Measurements from ENCODE around the gene CUEDC1. TPM values are rescaled to one million over a fixed set of nuclear protein-coding genes. Genes with fewer than 3 reads are reported as not detected.

Gene CUEDC1
- total and polyA plus RNA-seq, 2 of the 13 experiments (the other 11 are each of a cell fraction or from before 2014, with no cell fraction given): 7.4 to 12.9 TPM

DNA sequence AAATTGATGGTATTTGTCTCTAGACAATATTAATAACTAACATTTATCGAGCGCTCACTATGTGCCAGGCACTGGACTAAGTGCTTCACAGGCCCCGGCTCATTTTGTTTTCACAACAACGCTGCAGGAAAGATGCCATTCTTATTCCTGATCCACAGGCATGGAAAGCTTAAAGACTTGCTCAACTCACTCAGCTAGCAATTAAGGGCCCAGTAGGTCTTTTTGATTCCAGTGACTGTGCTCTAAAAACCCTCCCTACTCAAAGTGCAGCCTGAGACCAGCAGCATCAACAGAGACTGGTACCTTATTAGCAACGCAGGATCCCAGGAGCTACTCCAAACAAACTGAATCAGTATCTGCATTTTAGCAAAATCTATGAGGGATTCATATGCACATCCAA, 35.3 kb downstream of the CUEDC1 start:
- BruUV-seq (replicated peaks): no TSS peak
- no peak overlapping the region for H3K27ac ChIP-seq (ENCODE audit: extremely low read length, insufficient read depth, low read length)
- H3K4me2 ChIP-seq (ENCODE audit: low read depth, low read length): no peak overlapping the region
- DNase-seq (ENCODE audit: low spot score): no peak
- H3K36me3 ChIP-seq (replicated peaks in 1 of 2; ENCODE audit: control insufficient read depth in 1 of 2, insufficient read depth in 2 of 2, low read length in 2 of 2): no peaks in the 10 kb centered on the region
- H3K4me1 ChIP-seq (ENCODE audit: insufficient read depth, low read length): peaks cover 39% of the 10 kb centered on the region
- no peaks in the 10 kb centered on the region for H4K20me1 ChIP-seq (ENCODE audit: insufficient read depth, low read length)
- ATAC-seq: no peak
- H3K4me3 ChIP-seq (replicated peaks in 1 of 3; ENCODE audit: insufficient read depth in 1 of 3, low read depth in 2 of 3, low read length in 3 of 3): no peak overlapping the region
- FAIRE-seq: no peak
- TF ChIP-seq ZNF275 (CRISPR knock-in tag; IDR thresholded peaks at IDR 0.05; ENCODE audit: borderline replicate concordance): no peak
- TF ChIP-seq ZFP82 (CRISPR knock-in tag; IDR thresholded peaks at IDR 0.05; ENCODE audit: borderline replicate concordance): no peak
- TF ChIP-seq ZBTB20 (CRISPR knock-in tag; IDR thresholded peaks at IDR 0.05; ENCODE audit: borderline replicate concordance, low read depth): no peak
- TF ChIP-seq CENPBD1 (CRISPR knock-in tag; IDR thresholded peaks at IDR 0.05; ENCODE audit: borderline replicate concordance, low read depth): no peak
- TF ChIP-seq ZNF337 (CRISPR knock-in tag; IDR thresholded peaks at IDR 0.05; ENCODE audit: borderline replicate concordance, low read depth): no peak
- TF ChIP-seq ZNF557 (CRISPR knock-in tag; IDR thresholded peaks at IDR 0.05): no peak
- TF ChIP-seq RAD21 (CRISPR knock-in tag; IDR thresholded peaks at IDR 0.05): no peak
- no peak for TF ChIP-seq SMARCE1 (IDR thresholded peaks at IDR 0.05; ENCODE audit: borderline replicate concordance)
- no peak for TF ChIP-seq MAZ (IDR thresholded peaks at IDR 0.05; ENCODE audit: borderline replicate concordance, low read depth, low read length)
- TF ChIP-seq MAZ (CRISPR knock-in tag; IDR thresholded peaks at IDR 0.05; ENCODE audit: low read depth): no peak
- TF ChIP-seq CBX1 (IDR thresholded peaks at IDR 0.05; ENCODE audit: low read depth): no peak
- TF ChIP-seq DMAP1 (CRISPR knock-in tag; IDR thresholded peaks at IDR 0.05): no peak
- TF ChIP-seq ZMAT3 (CRISPR knock-in tag; conservative IDR thresholded peaks at IDR 0.05): no peak
- no peak for TF ChIP-seq ISX (CRISPR knock-in tag; conservative IDR thresholded peaks at IDR 0.05)
- in situ Hi-C loops (cut with HindIII; ENCODE audit: extremely low pct_ligation_motif_present, low pct_unique_long_range_greater_than_20kb) (no loop called here), intact Hi-C loops (cut with micrococcal nuclease; ENCODE audit: unreplicated experiment) (no loop called here)
- H3K79me2 ChIP-seq (ENCODE audit: insufficient read depth, low read length): no peaks in the 10 kb centered on the region
- CTCF ChIA-PET (ENCODE audit: low intra/inter-chr PET ratio, low total read pairs): no interaction called here
- no peaks in the 10 kb centered on the region for H3K9me3 ChIP-seq (ENCODE audit: low read length)
- H2AFZ ChIP-seq (ENCODE audit: low read length): no peak overlapping the region
- POLR2A ChIA-PET: no interaction called here
- no peak overlapping the region for H3K9ac ChIP-seq (ENCODE audit: insufficient read depth, low read depth, low read length)
- WGBS (ENCODE audit: low lambda C conversion rate): 92% methylated on average over 5 of the region's 5 CpGs
- no peaks in the 10 kb centered on the region for H3K27me3 ChIP-seq (ENCODE audit: control insufficient read depth in 1 of 2, insufficient read depth in 2 of 2, low read length in 2 of 2)

Data from HepG2 (cell line).